Left lung (tissue), 10 donors: ENCODE measurements around the gene DHCR7. TPM values are rescaled to one million over a fixed set of nuclear protein-coding genes. Genes with fewer than 3 reads are reported as not detected.

Experiments used
- ATAC-seq: fragments of 200-7000 bp; cut with Tn5 transposase; one replicate; pipeline ENCODE4 v1.9.1; 2020; ENCODE audit warnings: moderate library complexity
- DNase-seq, 4 donors: peaks; one replicate each; pipeline ENCODE4 v3.0.0-alpha.2; 2013 to 2020
- H3K27ac ChIP-seq, 2 donors: fragments of 200-600 bp; sonication (generic) in 1 of 2; one replicate each; pipeline versions ENCODE4 v1.5.0 to v1.8.0; 2020 to 2021
- H3K27me3 ChIP-seq, 2 donors: fragments of 200-600 bp; sonication (generic) in 1 of 2; one replicate each; pipeline versions ENCODE4 v1.5.0 to v1.8.0; 2020 to 2021
- H3K36me3 ChIP-seq, 2 donors: fragments of 200-600 bp; sonication (generic) in 1 of 2; one replicate each; pipeline versions ENCODE4 v1.5.0 to v1.8.0; 2020 to 2021
- H3K4me1 ChIP-seq, 2 donors: fragments of 200-600 bp; one replicate each; pipeline ENCODE4 v1.8.0; 2021
- H3K4me3 ChIP-seq, 2 donors: fragments of 200-600 bp; sonication (generic) in 1 of 2; one replicate each; pipeline versions ENCODE4 v1.5.0 to v1.8.0; 2020 to 2021; ENCODE audit warnings: mild to moderate bottlenecking in 1 of 2
- H3K9me3 ChIP-seq, 2 donors: fragments of 200-600 bp; sonication (generic) in 1 of 2; one replicate each; pipeline versions ENCODE4 v1.5.0 to v1.8.0; 2020 to 2021
- intact Hi-C, 2 donors: fragments of 100-400 bp; cut with DNase I; formaldehyde crosslinking; loops; one replicate each; pipeline versions ENCODE4 v1.11.2 to v1.14.2; 2022
- polyA plus RNA-seq, 6 donors: library from polyadenylated mRNA; unstranded; fragments of 120-200 nt; gene quantifications; one replicate each; pipeline ENCODE4 v1.2.1, GENCODE V29; 2013; ENCODE audit not compliant: insufficient read length in 6 of 6
- total RNA-seq, 2 donors: library from RNA; stranded (reverse); fragmentation: NEBNext Ultra II Directional; extraction: Animal tissue kit (Norgen Biotek cat#: 25700); gene quantifications; one replicate each; pipeline ENCODE4 v1.2.1, GENCODE V29; 2021
- TF ChIP-seq, protein P1 (sequence below), 2 donors: fragments of 200-600 bp; sonication (generic) in 1 of 2; IDR thresholded peaks; one replicate each; pipeline versions ENCODE4 v1.5.0 to v1.8.0; 2021; ENCODE audit warnings: antibody characterized with exemption in 2 of 2
- donor health status: DM: no; HTN: yes; CAD: no.
- donor health status: DM: no; HTN: no; CAD: no.

The DHCR7 gene
- total and polyA plus RNA-seq, 8 donors, result 14.6 to 200 (median 32.6) TPM

DNA sequence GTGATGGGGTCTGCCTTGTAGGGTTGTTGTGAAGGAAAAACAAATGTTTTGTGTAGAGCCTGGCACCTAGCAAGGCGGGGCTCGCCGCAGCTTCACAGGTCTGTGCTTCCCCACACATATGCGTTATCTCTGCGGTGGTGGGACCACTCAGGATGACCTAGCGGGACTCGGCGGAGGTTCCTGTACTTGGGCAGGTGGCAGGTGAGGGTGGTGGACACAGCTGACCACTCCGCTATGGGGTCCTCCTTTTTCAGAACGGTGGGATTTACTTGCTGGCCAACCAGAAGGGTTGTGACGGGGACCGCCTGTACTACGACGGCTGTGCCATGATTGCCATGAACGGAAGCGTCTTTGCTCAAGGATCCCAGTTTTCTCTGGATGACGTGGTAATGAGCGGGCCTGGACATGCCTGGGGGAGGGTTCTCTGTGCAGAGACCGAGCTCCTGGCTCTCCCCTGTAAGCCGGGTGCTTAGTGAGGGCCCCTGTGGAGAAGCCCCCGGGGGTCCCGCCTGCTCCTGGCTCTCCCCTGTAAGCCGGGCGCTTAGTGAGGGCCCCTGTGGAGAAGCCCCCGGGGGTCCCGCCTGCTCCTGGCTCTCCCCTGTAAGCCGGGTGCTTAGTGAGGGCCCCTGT, 26.1 kb upstream of the DHCR7 start:
- DNase-seq (no peak), ATAC-seq (no peak)
- TF ChIP-seq, protein P1, sequence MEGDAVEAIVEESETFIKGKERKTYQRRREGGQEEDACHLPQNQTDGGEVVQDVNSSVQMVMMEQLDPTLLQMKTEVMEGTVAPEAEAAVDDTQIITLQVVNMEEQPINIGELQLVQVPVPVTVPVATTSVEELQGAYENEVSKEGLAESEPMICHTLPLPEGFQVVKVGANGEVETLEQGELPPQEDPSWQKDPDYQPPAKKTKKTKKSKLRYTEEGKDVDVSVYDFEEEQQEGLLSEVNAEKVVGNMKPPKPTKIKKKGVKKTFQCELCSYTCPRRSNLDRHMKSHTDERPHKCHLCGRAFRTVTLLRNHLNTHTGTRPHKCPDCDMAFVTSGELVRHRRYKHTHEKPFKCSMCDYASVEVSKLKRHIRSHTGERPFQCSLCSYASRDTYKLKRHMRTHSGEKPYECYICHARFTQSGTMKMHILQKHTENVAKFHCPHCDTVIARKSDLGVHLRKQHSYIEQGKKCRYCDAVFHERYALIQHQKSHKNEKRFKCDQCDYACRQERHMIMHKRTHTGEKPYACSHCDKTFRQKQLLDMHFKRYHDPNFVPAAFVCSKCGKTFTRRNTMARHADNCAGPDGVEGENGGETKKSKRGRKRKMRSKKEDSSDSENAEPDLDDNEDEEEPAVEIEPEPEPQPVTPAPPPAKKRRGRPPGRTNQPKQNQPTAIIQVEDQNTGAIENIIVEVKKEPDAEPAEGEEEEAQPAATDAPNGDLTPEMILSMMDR (IDR thresholded peaks at IDR 0.05), result no peak
- H3K4me1 ChIP-seq, result no peaks in the 10 kb centered on the region
- peaks cover 0 to 82% of the 10 kb centered on the region in 2 donors for H3K36me3 ChIP-seq
- no peak overlapping the region for H3K4me3 ChIP-seq
- no peaks in the 10 kb centered on the region for H3K27me3 ChIP-seq
- no peaks in the 10 kb centered on the region for H3K9me3 ChIP-seq
- intact Hi-C loops, result no loop called here
- H3K27ac ChIP-seq, result no peak overlapping the region

DNA sequence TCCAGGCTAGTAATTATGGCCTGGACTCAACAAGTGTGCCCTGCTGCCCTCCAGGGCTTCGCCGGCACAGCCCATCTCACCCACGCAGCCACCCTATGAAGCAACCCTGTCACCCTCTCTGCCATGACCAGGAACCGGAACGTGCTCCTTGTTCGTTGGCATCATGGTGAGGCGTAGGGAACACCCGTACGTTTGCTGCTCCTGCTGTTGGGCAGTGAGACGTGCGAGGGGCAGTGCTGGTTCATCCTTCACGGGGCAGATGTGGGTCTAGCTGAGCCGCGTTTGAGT, 25.5 kb upstream of the DHCR7 start:
- Histone ChIP-seq H3K4me3 (no peak overlapping the region), H3K36me3 (peaks cover 0 to 76% of the 10 kb centered on the region in 2 donors), H3K9me3 (no peaks in the 10 kb centered on the region), H3K27ac (no peak overlapping the region), H3K4me1 (no peaks in the 10 kb centered on the region), H3K27me3 (no peaks in the 10 kb centered on the region)
- TF ChIP-seq, protein P1 (IDR thresholded peaks at IDR 0.05), result no peak
- no peak for ATAC-seq
- intact Hi-C loops, result no loop called here
- no peak for DNase-seq

DNA sequence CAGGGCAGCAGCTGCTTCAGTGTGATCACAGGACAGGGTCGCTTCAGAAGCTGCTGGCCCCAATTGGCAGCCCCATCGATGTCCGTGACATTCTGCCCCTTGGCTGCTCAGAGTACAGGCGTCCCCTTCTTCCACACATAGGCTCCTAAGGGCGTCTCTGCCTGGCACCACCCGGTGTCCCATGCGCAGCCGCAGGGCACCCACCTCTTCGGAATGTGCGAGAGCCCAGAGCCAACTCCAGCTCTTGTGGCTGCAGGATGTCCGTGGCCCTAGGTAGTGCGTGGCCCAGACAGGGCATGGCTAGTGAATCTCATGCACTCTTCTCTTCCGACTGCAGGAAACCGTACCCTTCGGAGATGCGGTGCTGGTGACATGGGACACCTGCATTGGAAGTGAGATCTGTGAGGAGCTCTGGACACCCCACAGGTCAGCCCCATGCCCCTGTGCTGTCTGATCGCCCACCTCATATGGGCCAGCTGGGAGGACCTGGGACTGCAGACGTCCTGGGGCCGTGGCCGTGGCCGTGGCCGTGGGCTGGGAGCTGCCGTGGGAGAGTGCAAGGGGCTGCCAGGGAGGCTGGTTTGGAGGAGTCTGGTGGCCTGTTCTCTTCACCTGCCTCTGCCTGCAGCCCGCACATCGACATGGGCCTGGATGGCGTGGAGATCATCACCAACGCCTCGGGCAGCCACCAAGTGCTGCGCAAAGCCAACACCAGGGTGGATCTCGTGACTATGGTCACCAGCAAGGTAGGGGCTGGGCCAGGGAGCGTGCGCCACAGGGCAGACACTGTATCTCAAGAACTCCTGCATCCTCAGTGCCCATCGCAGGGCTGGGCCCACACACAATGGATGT, 25.0 kb upstream of the DHCR7 start:
- H3K36me3 ChIP-seq, result peaks cover 0 to 71% of the 10 kb centered on the region in 2 donors
- H3K27me3 ChIP-seq, result no peaks in the 10 kb centered on the region
- no peaks in the 10 kb centered on the region for H3K4me1 ChIP-seq
- H3K9me3 ChIP-seq, result no peaks in the 10 kb centered on the region
- no peak for DNase-seq
- TF ChIP-seq, protein P1 (IDR thresholded peaks at IDR 0.05), result no peak
- H3K27ac ChIP-seq, result no peak overlapping the region
- intact Hi-C loops, result no loop called here
- no peak overlapping the region for H3K4me3 ChIP-seq
- ATAC-seq, result no peak

DNA sequence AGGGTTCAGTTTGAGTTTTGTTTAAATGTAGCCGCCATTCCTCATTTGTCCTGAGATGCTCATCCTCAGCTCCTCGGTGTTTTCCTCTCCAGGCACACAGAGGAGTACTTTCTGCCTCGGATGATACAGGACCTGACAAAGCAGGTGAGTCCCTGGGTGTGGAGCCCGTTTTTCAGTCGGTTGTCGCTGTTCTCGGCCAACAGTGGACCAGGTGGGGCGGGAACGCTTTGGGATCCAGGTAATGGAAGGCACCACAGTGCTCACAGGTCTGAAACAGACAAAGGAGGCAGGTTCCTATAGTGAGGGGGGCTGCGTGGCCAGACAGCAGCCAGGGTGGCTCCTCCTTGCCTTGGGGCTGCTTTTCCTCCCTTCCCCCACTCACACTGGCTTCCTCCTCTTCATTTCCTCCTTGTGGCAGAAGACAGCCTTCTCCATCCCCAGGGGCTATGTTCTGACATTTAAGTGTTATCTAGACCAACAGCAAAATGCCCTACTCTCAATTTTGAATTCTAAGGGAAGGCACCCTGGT, 24.2 kb upstream of the DHCR7 start:
- no peaks in the 10 kb centered on the region for H3K27me3 ChIP-seq
- no peaks in the 10 kb centered on the region for H3K4me1 ChIP-seq
- peaks cover 0 to 70% of the 10 kb centered on the region in 2 donors for H3K36me3 ChIP-seq
- no peak overlapping the region for H3K27ac ChIP-seq
- DNase-seq (no peak), ATAC-seq (no peak)
- intact Hi-C loops, result no loop called here
- TF ChIP-seq, protein P1 (IDR thresholded peaks at IDR 0.05), result no peak
- H3K4me3 ChIP-seq, result no peak overlapping the region
- no peaks in the 10 kb centered on the region for H3K9me3 ChIP-seq

DNA sequence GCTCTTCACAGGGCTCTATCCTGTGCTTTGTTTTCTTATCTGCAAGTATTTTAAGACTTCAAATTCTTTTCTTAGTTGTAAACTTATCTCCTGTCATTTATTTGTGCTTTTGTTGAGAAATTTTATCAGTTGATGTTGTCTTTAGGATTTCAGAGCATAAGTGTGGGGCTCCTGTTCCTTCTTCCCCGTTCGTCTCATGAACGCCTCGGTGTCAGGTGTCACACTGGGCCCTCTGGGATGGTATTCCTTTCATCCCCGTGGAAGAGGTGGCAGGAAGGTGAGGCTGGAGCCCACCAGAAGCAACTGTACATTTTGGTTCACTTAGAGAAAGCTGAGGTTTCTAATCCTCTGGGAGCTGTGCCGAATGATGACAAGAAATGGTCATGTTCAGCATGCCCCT, 22.8 kb upstream of the DHCR7 start:
- peaks cover 0 to 70% of the 10 kb centered on the region in 2 donors for H3K36me3 ChIP-seq
- DNase-seq (no peak), ATAC-seq (no peak)
- no peak overlapping the region for H3K4me3 ChIP-seq
- no peaks in the 10 kb centered on the region for H3K9me3 ChIP-seq
- TF ChIP-seq, protein P1 (IDR thresholded peaks at IDR 0.05), result no peak
- H3K27ac ChIP-seq, result no peak overlapping the region
- no peaks in the 10 kb centered on the region for H3K4me1 ChIP-seq
- intact Hi-C loops, result no loop called here
- H3K27me3 ChIP-seq, result no peaks in the 10 kb centered on the region
